ENCODE measurements around the gene TSC22D1.
A peak's percentile ranks its signal among the peaks of the same experiment; 100 is the strongest.
"Not testable (repeated sequence)": the region's sequence is repeated elsewhere in the genome, so short reads cannot be mapped to it uniquely, and the experiment has no call there.

TSC22D1 gene

GRCh38 chr13:44575741-44576350, at the start of gene TSC22D1:
Gene TSC22D1 (minus strand): TSS chr13:44576330. CDS start chr13:44576074, 256 bp downstream.
- peak within 1 kb of the TSS; percentile 95 for H3K4me3 Mint-ChIP-seq
- H3K36me3 Mint-ChIP-seq = peaks cover 6% of the 10 kb centered on the region
- CTCF ChIA-PET = interaction anchor here (1.2 kb wide), 1 partner anchor 93 kb away, joined by 3 read pairs; no protein-coding TSS in a partner anchor

GRCh38 chr13:44622708-44623107, 46.6 kb upstream of the TSC22D1 start:
- Mint-ChIP-seq H3K27ac (no peak overlapping the region), H3K36me3 (no peaks in the 10 kb centered on the region), H3K27me3 (peaks cover 14% of the 10 kb centered on the region), H3K9me3 (no peaks in the 10 kb centered on the region), H3K4me1 (no peaks in the 10 kb centered on the region), H3K4me3 (no peak overlapping the region)
- CTCF ChIA-PET = no interaction called here
- no peak for DNase-seq

More at GRCh38 chr13:44575741-44576350, at the start of gene TSC22D1:
- Mint-ChIP-seq H3K27me3 (peaks cover 21% of the 10 kb centered on the region), H3K27ac (peak within 1 kb of the TSS; percentile 94), H3K9me3 (no peaks in the 10 kb centered on the region), H3K4me1 (peaks cover 40% of the 10 kb centered on the region)
- peak; percentile 74 for DNase-seq

GRCh38 chr13:44622261-44622660, 46.1 kb upstream of the TSC22D1 start:
- H3K36me3 Mint-ChIP-seq = no peaks in the 10 kb centered on the region
- H3K27ac Mint-ChIP-seq = no peak overlapping the region
- H3K27me3 Mint-ChIP-seq = peaks cover 14% of the 10 kb centered on the region
- CTCF ChIA-PET = no interaction called here
- H3K4me1 Mint-ChIP-seq = no peaks in the 10 kb centered on the region
- no peak overlapping the region for H3K4me3 Mint-ChIP-seq
- no peak for DNase-seq
- H3K9me3 Mint-ChIP-seq = no peaks in the 10 kb centered on the region

- Mint-ChIP-seq H3K4me1 (no peaks in the 10 kb centered on the region), H3K27me3 (peaks cover 4% of the 10 kb centered on the region), H3K27ac (no peak overlapping the region), H3K9me3 (no peaks in the 10 kb centered on the region), H3K36me3 (no peaks in the 10 kb centered on the region), H3K4me3 (no peak overlapping the region)
- no peak for DNase-seq
- CTCF ChIA-PET = no interaction called here
Measured at GRCh38 chr13:44620057-44620456, 43.9 kb upstream of the TSC22D1 start.

GRCh38 chr13:44619651-44620050, 43.5 kb upstream of the TSC22D1 start:
- no peak for DNase-seq
- Mint-ChIP-seq H3K9me3 (no peaks in the 10 kb centered on the region), H3K27me3 (peaks cover 4% of the 10 kb centered on the region), H3K4me3 (no peak overlapping the region), H3K4me1 (no peaks in the 10 kb centered on the region), H3K27ac (no peak overlapping the region), H3K36me3 (no peaks in the 10 kb centered on the region)
- CTCF ChIA-PET = interaction anchor here (0.6 kb wide), 1 partner anchor 299 kb away, joined by 3 read pairs; no protein-coding TSS in a partner anchor

- Mint-ChIP-seq H3K27me3 (peaks cover 4% of the 10 kb centered on the region), H3K4me1 (no peaks in the 10 kb centered on the region), H3K4me3 (no peak overlapping the region), H3K9me3 (no peaks in the 10 kb centered on the region), H3K36me3 (no peaks in the 10 kb centered on the region), H3K27ac (no peak overlapping the region)
- DNase-seq = no peak
- CTCF ChIA-PET = no interaction called here
Measured at GRCh38 chr13:44618326-44618725, 42.2 kb upstream of the TSC22D1 start.

GRCh38 chr13:44617648-44618047, 41.5 kb upstream of the TSC22D1 start:
- no peaks in the 10 kb centered on the region for H3K4me1 Mint-ChIP-seq
- DNase-seq = no peak
- CTCF ChIA-PET = no interaction called here
- no peak overlapping the region for H3K27ac Mint-ChIP-seq
- H3K27me3 Mint-ChIP-seq = no peaks in the 10 kb centered on the region
- no peaks in the 10 kb centered on the region for H3K9me3 Mint-ChIP-seq
- H3K4me3 Mint-ChIP-seq = no peak overlapping the region
- H3K36me3 Mint-ChIP-seq = no peaks in the 10 kb centered on the region

- H3K4me1 Mint-ChIP-seq = no peaks in the 10 kb centered on the region
- peaks cover 2% of the 10 kb centered on the region for H3K9me3 Mint-ChIP-seq
- no peak overlapping the region for H3K4me3 Mint-ChIP-seq
- H3K27ac Mint-ChIP-seq = no peak overlapping the region
- H3K36me3 Mint-ChIP-seq = no peaks in the 10 kb centered on the region
- CTCF ChIA-PET = no interaction called here
- H3K27me3 Mint-ChIP-seq = no peaks in the 10 kb centered on the region
- DNase-seq = no peak
Measured at GRCh38 chr13:44609137-44609536, 33.0 kb upstream of the TSC22D1 start.

GRCh38 chr13:44605721-44606120, 29.6 kb upstream of the TSC22D1 start:
- Mint-ChIP-seq H3K4me3 (no peak overlapping the region), H3K4me1 (no peaks in the 10 kb centered on the region), H3K9me3 (peaks cover 1% of the 10 kb centered on the region), H3K27me3 (no peaks in the 10 kb centered on the region), H3K36me3 (no peaks in the 10 kb centered on the region), H3K27ac (no peak overlapping the region)
- DNase-seq = no peak
- CTCF ChIA-PET = no interaction called here

GRCh38 chr13:44605275-44605674, 29.1 kb upstream of the TSC22D1 start:
- no peaks in the 10 kb centered on the region for H3K27me3 Mint-ChIP-seq
- no peaks in the 10 kb centered on the region for H3K4me1 Mint-ChIP-seq
- no peaks in the 10 kb centered on the region for H3K9me3 Mint-ChIP-seq
- H3K36me3 Mint-ChIP-seq = no peaks in the 10 kb centered on the region
- H3K4me3 Mint-ChIP-seq = no peak overlapping the region
- no peak overlapping the region for H3K27ac Mint-ChIP-seq
- no peak for DNase-seq
- CTCF ChIA-PET = no interaction called here

- Mint-ChIP-seq H3K9me3 (no peaks in the 10 kb centered on the region), H3K27me3 (no peaks in the 10 kb centered on the region), H3K36me3 (no peaks in the 10 kb centered on the region), H3K4me1 (no peaks in the 10 kb centered on the region), H3K27ac (no peak overlapping the region), H3K4me3 (no peak overlapping the region)
- DNase-seq = no peak
- CTCF ChIA-PET = no interaction called here
Measured at GRCh38 chr13:44601586-44601985, 25.5 kb upstream of the TSC22D1 start.

GRCh38 chr13:44593861-44594592, 17.9 kb upstream of the TSC22D1 start:
- H3K4me3 Mint-ChIP-seq, H3K9me3 Mint-ChIP-seq, CTCF ChIA-PET: not testable (repeated sequence)

GRCh38 chr13:44592216-44592847, 16.2 kb upstream of the TSC22D1 start:
- Mint-ChIP-seq H3K27ac (no peak overlapping the region), H3K9me3 (no peaks in the 10 kb centered on the region), H3K4me3 (no peak overlapping the region), H3K36me3 (no peaks in the 10 kb centered on the region), H3K4me1 (no peaks in the 10 kb centered on the region), H3K27me3 (no peaks in the 10 kb centered on the region)
- no peak for DNase-seq
- CTCF ChIA-PET = no interaction called here

More at GRCh38 chr13:44593861-44594592, 17.9 kb upstream of the TSC22D1 start:
- not testable (repeated sequence) for H3K27ac Mint-ChIP-seq, H3K4me1 Mint-ChIP-seq, H3K36me3 Mint-ChIP-seq, H3K27me3 Mint-ChIP-seq, DNase-seq

GRCh38 chr13:44591316-44591715, 15.2 kb upstream of the TSC22D1 start:
- H3K36me3 Mint-ChIP-seq = no peaks in the 10 kb centered on the region
- H3K4me3 Mint-ChIP-seq = no peak overlapping the region
- CTCF ChIA-PET = no interaction called here
- no peaks in the 10 kb centered on the region for H3K27me3 Mint-ChIP-seq
- H3K9me3 Mint-ChIP-seq = no peaks in the 10 kb centered on the region
- no peak for DNase-seq
- H3K27ac Mint-ChIP-seq = no peak overlapping the region
- no peaks in the 10 kb centered on the region for H3K4me1 Mint-ChIP-seq

- CTCF ChIA-PET = no interaction called here
- peaks cover 7% of the 10 kb centered on the region for H3K27me3 Mint-ChIP-seq
Measured at GRCh38 chr13:44583137-44583536, 7.0 kb upstream of the TSC22D1 start.

More at GRCh38 chr13:44583137-44583536, 7.0 kb upstream of the TSC22D1 start:
- H3K4me1 Mint-ChIP-seq = peaks cover 6% of the 10 kb centered on the region
- DNase-seq = no peak
- no peaks in the 10 kb centered on the region for H3K9me3 Mint-ChIP-seq
- H3K4me3 Mint-ChIP-seq = no peak overlapping the region
- no peaks in the 10 kb centered on the region for H3K36me3 Mint-ChIP-seq
- no peak overlapping the region for H3K27ac Mint-ChIP-seq
